Superior temporal gyrus (tissue), 1 donor: ENCODE measurements around the gene KIF17.

Experiments
- DNase-seq: peaks from one replicate; pipeline ENCODE4 v3.0.0-alpha.2; 2016; ENCODE audit errors: extremely low spot score

KIF17 gene

GRCh38 chr1:20717452-20718342 lies at the start of gene KIF17:
TSS of gene KIF17 (minus strand) at chr1:20718007. CDS start at chr1:20717706, 301 bp downstream.
- DNase-seq = no peak

GRCh38 chr1:20767271-20767670 lies 49.5 kb upstream of the KIF17 start:
- DNase-seq = no peak

- DNase-seq = no peak
Measured at GRCh38 chr1:20763417-20763816, 45.6 kb upstream of the KIF17 start.

DNA sequence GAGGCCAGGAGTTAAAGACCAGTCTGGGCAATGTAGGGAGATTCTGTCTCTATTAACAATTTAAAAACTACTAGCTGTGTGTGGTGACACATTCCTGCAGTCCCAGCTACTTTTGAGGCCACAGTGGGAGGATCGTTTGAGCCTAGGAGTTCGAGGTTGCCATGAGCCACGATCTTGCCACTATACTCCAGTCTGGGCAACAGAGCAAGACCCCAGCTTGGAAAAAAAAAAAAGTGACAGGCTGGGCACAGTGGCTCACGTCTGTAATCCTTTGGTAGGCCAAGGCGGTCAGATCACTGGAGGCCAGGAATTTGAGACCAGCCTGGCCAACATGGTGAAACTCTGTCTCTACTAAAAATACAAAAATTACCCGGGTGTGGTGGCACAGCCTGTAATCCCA lies 42.5 kb upstream of the KIF17 start:
- no peak for DNase-seq

DNA sequence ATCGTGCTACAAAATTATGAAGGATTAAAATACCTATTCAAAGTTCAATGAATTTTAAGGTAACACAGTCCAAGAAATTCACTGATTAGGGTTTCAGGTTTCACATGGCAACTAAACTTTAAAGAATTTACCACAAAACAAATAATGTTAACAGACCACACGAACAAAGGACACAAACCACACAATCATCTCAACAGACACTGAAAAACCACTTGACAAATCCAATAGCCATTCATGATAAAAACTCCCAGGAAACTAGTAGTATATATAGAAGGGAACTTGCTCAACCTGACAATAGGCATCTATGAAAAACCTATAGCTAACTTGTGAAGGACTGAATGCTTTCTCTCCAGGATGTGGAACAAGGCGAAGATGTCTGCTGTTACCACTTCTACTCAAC lies 35.8 kb upstream of the KIF17 start:
- no peak for DNase-seq

DNA sequence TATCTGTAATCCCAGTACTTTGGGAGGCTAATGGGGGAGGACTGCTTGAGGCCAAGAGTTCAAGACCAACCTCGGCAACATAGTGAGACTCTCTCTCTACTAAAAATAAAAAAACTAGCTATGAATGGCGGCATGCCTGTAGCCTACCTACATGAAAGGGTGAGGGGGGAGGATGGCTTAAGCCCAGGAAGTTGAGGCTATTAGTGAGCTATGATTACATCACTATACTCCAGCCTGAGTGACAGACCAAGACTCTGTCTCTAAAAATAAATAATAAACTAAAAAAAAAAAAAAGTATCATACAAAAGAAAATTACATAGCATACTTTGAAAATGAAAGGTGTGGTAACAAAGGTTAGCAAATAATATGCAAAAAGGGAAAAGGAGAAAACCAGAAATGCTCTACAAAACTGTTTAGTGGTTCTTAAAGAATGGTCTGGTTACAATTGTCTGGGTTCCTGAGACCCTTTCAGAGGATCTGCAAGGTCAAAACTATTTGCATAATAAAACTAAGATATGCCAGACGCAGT lies 33.7 kb upstream of the KIF17 start:
- DNase-seq = no peak

- no peak for DNase-seq
Measured at GRCh38 chr1:20742671-20743070, 24.9 kb upstream of the KIF17 start.

DNA sequence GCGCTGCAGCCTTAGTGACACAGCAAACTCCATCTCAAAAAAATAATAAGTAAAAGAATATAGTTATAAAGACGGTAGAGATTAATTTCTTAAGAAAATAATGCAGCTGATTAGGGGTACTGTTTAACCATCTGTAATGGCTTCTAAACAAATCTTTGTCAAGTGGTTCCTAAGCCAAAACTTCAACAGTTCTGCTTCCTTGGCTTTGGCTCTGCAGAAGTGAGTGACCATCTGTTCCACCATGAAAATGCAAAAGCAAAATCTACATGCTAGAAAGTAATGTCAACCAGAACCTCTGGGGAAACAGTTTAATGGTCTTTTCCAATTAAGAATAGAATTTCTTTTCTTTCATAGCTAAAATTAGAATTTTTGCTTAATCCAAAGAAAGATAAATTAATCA lies 23.0 kb upstream of the KIF17 start:
- no peak for DNase-seq

GRCh38 chr1:20739225-20739624 lies 21.4 kb upstream of the KIF17 start:
- no peak for DNase-seq

DNA sequence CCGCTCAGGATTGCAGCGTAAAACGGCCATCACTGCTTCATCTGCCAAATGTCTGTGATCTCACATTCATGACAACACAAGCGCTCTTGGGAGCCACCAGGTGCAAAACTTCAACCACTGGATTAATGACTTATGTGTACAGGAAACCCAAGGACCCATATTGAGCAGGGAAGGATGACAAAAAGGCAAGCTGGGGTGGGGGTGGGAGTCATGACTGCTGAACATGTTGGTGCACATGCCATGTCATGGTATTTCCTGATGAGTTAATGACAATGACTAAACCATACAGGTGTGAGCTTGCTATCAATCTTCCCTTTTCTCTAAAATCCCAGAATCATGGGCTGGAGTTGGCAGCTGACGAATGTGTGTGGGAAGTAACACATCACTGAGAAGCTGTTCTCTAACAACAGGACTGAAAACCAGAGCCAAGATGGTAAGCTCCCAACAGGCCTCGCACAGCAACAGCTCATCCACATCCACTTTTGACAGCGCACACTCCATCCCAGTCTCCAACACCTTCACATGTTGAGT lies 17.8 kb upstream of the KIF17 start:
- peak; percentile 64 for DNase-seq

- DNase-seq = no peak
Measured at GRCh38 chr1:20733360-20733975, 15.7 kb upstream of the KIF17 start.

DNA sequence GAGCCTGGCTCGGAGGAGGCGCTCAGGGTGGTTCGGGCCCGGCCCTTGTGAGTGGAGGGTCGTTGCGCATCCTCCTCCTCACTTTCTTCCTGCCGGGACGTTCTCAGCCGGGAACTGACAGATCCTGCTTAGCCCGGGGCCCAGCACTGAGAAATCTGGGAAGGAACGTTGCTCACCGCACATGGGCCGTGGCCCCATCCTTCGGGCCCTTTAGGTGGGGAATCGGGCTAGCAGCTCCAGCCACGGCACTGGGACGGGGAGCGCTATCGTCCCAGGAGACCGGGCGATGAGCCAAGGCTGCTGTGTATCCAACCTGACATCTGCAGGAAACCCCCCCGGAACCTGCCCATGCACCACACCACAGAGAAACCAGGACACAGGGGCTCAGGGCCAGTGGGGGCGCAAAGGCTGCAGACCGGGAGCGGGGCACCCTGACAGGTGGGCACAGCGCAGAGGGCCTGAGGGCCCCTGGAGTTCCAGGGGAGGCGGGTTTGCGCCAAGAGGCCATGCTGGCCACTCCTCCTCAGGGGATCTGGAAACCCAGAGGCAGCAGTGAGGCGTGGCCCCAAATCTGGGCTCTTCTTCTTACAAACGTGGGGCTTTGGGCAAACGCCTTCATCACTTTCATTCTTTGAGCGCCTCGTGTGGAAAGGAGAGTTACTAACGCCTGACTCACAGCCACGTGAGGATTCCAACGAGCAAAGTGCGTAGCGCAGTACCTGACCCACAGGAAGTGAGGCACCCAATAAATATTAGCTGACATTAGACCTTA lies 15.0 kb upstream of the KIF17 start, which contains the start of gene SH2D5:
Gene SH2D5, minus strand, starts transcription at position 116 of the 772 bp plus-strand sequence. CDS start 4,659 bp downstream, outside the sequence.
- peak; percentile 84 for DNase-seq

DNA sequence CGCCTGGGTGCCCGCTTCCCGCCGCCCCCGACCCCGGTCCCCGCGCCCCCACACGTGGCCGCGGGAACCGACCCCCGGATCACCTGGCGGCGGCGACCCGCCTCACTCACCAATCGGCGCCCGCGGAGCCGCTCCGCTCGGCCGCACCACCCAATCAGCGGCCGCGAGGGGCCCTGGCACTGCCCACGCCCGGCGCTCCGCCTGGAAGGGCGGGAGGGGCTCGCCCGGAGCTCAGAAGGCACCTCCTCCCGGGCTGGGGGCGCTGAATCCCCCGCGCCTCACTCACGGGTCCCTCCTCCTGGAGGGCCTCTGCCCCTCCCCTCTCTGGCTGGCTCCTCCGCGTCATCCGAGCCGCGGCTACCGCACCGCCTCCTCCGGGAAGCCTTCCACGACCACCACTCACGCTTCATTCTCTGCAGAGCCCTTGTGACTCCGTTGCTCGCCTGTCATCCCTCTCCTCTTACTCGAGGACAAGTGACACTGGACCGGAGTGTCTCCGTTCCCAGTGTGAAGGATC lies 14.3 kb upstream of the KIF17 start:
- no peak for DNase-seq

DNA sequence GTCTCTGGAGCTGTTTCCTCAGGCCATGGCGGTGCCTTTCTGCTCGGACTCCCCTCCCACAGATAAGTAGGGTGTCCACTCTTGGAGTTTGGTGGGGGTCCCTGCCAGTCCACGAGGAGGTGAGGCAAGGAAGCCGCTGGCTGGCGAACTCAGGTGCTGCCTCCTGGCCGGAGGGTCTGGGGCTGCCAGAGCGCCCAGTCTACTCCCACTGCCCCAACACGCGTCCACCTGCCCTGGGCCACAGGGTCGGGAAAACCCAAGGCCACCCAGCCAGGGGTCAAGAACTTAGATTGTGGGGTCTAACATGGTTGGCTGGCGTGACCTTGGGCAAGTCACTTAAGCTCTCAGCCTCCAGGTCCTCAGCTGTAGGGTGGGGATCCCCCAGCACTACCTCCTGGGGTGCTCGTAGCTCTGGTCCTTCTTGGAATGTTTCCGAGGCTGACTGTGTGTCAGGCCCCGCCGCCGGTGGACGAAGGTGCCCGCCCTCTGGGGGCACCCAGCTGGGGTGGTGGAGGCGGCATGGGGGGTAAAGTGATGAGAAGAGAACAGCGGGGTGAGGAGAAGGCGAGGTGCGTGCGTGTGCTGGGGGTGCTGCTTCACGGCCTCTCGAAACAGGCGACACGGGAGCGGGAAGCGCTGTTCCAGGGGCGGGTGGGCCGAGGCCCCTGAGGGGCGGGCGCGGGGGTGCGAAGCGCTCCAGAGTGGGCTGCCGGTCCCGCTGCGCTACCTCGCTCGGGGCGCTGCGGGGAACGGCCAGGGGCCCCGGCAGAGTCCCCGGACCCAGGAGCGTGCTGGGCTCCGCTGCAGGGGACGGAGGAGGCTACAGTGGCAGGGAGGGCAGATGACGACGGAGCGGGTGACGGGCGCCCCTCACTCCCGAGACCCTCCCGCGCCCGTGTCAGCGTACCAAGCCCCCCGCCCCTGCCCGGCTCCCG lies 13.5 kb upstream of the KIF17 start:
- DNase-seq = no peak

- DNase-seq = no peak
Measured at GRCh38 chr1:20730690-20731056, 12.9 kb upstream of the KIF17 start.

DNA sequence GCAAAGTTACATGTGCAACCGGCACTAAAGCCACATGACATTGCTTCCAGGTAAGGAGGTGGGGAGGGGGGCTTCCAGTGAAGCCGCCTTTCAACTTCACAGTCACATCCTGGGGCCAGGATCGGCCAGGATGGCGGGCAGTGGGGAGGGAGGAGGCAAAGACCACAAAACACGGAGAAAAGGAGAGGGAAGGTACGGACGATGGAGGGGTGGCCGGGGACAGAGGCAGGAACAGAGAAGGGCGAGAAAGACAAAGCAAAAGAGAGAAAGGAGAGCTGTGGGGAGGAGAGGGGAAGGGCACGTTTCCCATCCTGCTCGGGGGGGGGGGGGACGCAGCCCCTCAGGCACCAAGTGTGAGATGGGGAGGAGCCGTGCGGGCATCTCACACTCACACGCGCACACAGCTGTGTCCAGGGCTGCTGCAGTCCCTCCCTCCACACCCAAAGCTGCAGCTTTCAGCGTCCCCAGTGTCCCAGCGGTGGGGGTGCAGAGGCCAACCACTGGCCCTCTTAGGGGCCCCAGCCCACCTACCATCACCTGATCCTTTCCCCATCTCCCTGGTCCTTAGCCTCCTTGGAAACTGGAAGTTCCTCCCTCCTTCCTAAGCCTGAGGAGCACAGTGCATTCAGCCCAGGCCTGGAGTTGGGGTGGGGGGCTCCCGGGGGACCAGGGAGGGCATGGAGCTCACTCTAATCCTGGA lies 12.3 kb upstream of the KIF17 start:
- DNase-seq = no peak

GRCh38 chr1:20729155-20729931 lies 11.5 kb upstream of the KIF17 start:
- DNase-seq = no peak

DNA sequence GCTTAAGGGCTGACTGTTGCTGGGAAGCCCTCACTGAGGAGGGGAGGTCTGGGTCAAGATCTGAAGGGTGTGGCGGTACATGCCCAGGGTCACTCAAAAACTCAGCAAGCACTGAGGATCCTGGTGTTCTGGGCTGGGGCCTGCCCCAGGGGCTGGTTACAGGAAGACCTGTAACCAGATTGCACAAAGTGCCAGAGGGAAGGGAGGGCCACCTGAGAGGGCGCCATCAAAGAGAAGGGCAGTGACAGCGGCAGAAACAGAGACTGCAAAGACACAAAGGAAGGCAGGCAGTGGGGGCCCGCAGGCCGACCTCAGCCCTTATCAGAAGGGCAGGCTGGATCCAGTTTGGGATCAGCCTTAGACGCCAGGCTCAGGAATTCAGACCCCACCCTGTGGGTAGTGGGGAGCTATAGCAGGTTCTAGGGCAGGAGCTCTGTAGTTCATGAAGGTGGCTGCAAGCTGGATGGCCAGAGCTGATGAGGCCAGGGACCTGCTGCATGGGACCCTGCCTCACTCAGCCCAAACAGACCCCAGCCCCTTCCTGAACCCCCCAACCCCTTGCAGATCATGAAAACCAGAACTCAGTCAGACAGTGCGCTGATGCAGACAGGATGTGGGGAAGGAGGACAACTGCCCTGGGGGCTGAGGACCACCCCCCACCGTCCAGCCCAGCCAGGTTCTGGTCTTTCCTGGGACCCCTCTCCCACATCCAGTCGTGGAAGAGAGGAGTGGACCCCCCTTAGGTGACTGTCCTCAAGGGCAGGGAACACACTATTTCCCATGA lies 10.8 kb upstream of the KIF17 start:
- no peak for DNase-seq
